ENCODE results near the gene SEMA5A. TPM values are rescaled to one million over a fixed set of nuclear protein-coding genes. Genes with fewer than 3 reads are reported as not detected.

SEMA5A gene
- total RNA-seq, 1 donor from 2014 or later: 13.8 TPM

- Mint-ChIP-seq H3K27me3 (ENCODE audit: low read depth, unreplicated experiment) (no peaks in the 10 kb centered on the region), H3K9me3 (ENCODE audit: unreplicated experiment) (no peaks in the 10 kb centered on the region), H3K27ac (ENCODE audit: unreplicated experiment) (no peak overlapping the region), H3K4me1 (ENCODE audit: low read depth, unreplicated experiment) (peaks cover 12% of the 10 kb centered on the region), H3K36me3 (ENCODE audit: low read depth, unreplicated experiment) (peaks cover 12% of the 10 kb centered on the region), H3K4me3 (ENCODE audit: unreplicated experiment) (peak overlapping the region; percentile 88)
- peak overlapping the region; percentile 74 for H2AFZ ChIP-seq (ENCODE audit: low read depth, low read length)
- FAIRE-seq: no peak
- H4K20me1 ChIP-seq (ENCODE audit: insufficient read depth, low read length): peaks cover 3% of the 10 kb centered on the region
- H3K27ac ChIP-seq (ENCODE audit: low read depth, low read length): peak overlapping the region; percentile 65
- peaks cover 76% of the 10 kb centered on the region for H3K79me2 ChIP-seq (ENCODE audit: insufficient read depth, low read length)
- TF ChIP-seq CTCF (IDR thresholded peaks at IDR 0.05; ENCODE audit: insufficient read depth, low read depth, low read length) (no peak), EZH2 (IDR thresholded peaks at IDR 0.05; ENCODE audit: insufficient read depth, low read length) (no peak)
- peak overlapping the region; percentile 77 for H3K4me3 ChIP-seq (ENCODE audit: insufficient read depth, low read depth, low read length)
- peaks cover 6% of the 10 kb centered on the region for H3K4me1 ChIP-seq (ENCODE audit: insufficient read depth, low read length)
- H3K9me3 ChIP-seq (ENCODE audit: insufficient read depth, low read depth, low read length): no peaks in the 10 kb centered on the region
- H3K9ac ChIP-seq (ENCODE audit: low read length): peak overlapping the region; percentile 89
- DNase-seq (ENCODE audit: low read depth): no peak
- H3K27me3 ChIP-seq (ENCODE audit: insufficient read depth, low read length): no peaks in the 10 kb centered on the region
- peaks cover 19% of the 10 kb centered on the region for H3K36me3 ChIP-seq (ENCODE audit: insufficient read depth, low read length)
- H3K4me2 ChIP-seq (ENCODE audit: low read length): peak overlapping the region; percentile 98
These were observed 511 bp downstream of the SEMA5A start for GRCh38 chr5:9545136-9545991.

GRCh38 chr5:9544502-9545135 lies 1.3 kb downstream of the SEMA5A start:
- Histone ChIP-seq H3K4me1 (ENCODE audit: insufficient read depth, low read length) (peaks cover 6% of the 10 kb centered on the region), H3K4me3 (ENCODE audit: insufficient read depth, low read depth, low read length) (peak overlapping the region; percentile 77), H3K79me2 (ENCODE audit: insufficient read depth, low read length) (peaks cover 76% of the 10 kb centered on the region), H3K36me3 (ENCODE audit: insufficient read depth, low read length) (peaks cover 12% of the 10 kb centered on the region), H4K20me1 (ENCODE audit: insufficient read depth, low read length) (peaks cover 3% of the 10 kb centered on the region), H3K9ac (ENCODE audit: low read length) (peak overlapping the region; percentile 89), H3K27me3 (ENCODE audit: insufficient read depth, low read length) (no peaks in the 10 kb centered on the region), H3K27ac (ENCODE audit: low read depth, low read length) (peak overlapping the region; percentile 65), H3K4me2 (ENCODE audit: low read length) (peak overlapping the region; percentile 98), H2AFZ (ENCODE audit: low read depth, low read length) (peak overlapping the region; percentile 74), H3K9me3 (ENCODE audit: insufficient read depth, low read depth, low read length) (no peaks in the 10 kb centered on the region)
- Mint-ChIP-seq H3K36me3 (ENCODE audit: low read depth, unreplicated experiment) (peaks cover 6% of the 10 kb centered on the region), H3K9me3 (ENCODE audit: unreplicated experiment) (no peaks in the 10 kb centered on the region), H3K27me3 (ENCODE audit: low read depth, unreplicated experiment) (no peaks in the 10 kb centered on the region), H3K4me1 (ENCODE audit: low read depth, unreplicated experiment) (peaks cover 6% of the 10 kb centered on the region), H3K27ac (ENCODE audit: unreplicated experiment) (peak overlapping the region; percentile 54), H3K4me3 (ENCODE audit: unreplicated experiment) (peak overlapping the region; percentile 88)
- FAIRE-seq (no peak), DNase-seq (ENCODE audit: low read depth) (peak; percentile 56)
- TF ChIP-seq EZH2 (IDR thresholded peaks at IDR 0.05; ENCODE audit: insufficient read depth, low read length) (no peak), CTCF (IDR thresholded peaks at IDR 0.05; ENCODE audit: insufficient read depth, low read depth, low read length) (peak; percentile 78)

Data from astrocyte (in vitro differentiated cells and primary cell).